ENCODE data around the gene CNPY1. TPM values are rescaled to one million over a fixed set of nuclear protein-coding genes. Genes with fewer than 3 reads are reported as not detected.
"Not testable (repeated sequence)": the region's sequence is repeated elsewhere in the genome, so short reads cannot be mapped to it uniquely, and the experiment has no call there.

CNPY1 gene
- total RNA-seq, 1 experiment from 2014 or later = not detected

DNA sequence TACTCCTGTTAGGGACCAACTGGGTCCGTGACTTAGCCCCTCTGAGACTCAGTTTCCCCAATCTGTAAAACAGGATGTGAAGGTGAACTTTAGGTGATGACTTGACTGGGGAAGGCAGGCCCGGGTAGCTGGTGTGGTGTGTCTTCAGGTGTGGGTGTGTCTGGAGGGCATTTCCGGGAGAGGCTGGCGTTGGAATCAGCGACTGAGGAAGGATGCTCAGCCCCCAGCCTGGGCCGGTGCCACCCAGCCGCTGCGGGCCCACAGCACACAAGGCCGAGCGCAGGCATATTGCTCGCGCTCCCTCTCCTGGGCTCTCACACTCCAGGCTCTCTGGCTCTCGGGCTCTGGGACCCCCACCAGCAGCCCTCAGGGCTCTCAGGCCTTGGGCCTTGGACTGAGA lies 31.7 kb upstream of the CNPY1 start:
- DNase-seq (ENCODE audit: low read depth) = no peak

DNA sequence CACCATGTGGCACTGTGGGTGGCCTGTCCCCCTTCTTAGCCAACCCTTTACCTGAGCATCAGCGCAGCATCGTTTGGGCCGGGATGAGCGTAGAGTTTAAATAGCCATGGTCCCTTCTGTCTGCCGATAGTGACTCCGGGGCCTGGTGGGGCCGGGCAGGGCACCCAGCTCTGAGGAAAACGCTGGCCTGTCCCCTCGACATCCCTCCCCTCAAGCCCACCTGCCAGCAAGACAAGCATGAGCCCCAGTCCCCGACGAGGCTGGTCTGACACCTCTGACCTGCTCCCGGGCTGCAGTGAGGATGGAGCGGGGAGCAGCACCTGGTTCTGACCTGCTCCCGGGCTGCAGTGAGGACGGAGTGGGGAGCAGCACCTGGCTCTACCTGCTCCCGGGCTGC lies 31.1 kb upstream of the CNPY1 start:
- DNase-seq (ENCODE audit: low read depth) = no peak

- no peak for DNase-seq (ENCODE audit: low read depth)
Measured at GRCh38 chr7:155576900-155577508, 30.6 kb upstream of the CNPY1 start.

DNA sequence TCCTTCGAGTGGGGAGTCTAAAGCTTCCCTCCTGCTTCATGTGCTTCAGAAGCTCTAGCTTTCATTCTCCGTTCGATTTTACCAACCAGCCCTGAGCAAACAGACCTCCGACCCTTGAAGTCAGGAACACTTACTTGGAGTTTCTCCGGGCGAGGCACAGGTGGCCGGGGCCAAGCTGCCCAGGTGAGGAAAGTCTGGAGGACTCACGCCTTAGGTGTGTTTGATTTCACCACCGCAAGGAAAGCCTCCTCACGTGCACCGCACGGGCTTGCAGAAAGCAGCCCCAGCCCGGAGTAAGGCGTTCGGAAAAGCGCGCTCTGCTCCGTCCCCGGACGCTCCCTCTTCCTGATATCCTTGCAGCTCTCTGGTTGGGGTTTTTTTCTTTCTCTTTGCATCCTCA lies 30.1 kb upstream of the CNPY1 start:
- no peak for DNase-seq (ENCODE audit: low read depth)

DNA sequence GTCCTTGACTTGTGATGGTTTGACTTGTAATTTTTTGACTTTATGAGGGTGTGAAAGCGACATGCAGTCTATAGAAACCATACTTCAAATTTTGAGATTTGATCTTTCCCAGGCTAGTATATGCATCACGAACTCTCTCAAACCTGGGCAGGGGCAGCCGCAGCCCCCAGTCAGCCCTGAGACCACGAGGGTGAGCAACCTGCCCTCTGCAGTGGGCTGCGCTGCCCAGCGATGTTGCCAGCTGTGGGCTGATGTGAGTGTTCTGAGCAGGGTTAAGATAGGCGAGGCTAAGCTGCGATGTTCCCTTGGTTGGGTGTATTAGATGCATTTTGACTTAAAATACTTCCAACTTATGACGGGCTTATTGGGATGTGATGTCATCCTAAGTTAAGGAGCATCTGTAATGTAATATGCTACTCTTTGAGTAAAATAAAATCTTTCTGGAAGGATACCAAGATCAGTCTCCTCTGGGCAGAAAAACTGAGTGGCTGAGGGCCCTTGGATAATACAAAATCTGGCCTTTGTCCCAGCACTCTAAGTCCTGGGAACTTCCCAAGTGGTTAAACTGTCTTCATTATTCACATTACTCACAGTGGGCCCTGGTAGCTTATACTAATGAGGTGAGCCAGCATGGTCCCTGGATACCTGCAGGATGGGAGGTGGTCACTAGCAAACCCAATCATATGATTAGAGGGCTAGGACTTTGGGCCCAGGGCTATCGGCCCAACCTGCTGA lies 28.4 kb upstream of the CNPY1 start:
- no peak for DNase-seq (ENCODE audit: low read depth)

DNA sequence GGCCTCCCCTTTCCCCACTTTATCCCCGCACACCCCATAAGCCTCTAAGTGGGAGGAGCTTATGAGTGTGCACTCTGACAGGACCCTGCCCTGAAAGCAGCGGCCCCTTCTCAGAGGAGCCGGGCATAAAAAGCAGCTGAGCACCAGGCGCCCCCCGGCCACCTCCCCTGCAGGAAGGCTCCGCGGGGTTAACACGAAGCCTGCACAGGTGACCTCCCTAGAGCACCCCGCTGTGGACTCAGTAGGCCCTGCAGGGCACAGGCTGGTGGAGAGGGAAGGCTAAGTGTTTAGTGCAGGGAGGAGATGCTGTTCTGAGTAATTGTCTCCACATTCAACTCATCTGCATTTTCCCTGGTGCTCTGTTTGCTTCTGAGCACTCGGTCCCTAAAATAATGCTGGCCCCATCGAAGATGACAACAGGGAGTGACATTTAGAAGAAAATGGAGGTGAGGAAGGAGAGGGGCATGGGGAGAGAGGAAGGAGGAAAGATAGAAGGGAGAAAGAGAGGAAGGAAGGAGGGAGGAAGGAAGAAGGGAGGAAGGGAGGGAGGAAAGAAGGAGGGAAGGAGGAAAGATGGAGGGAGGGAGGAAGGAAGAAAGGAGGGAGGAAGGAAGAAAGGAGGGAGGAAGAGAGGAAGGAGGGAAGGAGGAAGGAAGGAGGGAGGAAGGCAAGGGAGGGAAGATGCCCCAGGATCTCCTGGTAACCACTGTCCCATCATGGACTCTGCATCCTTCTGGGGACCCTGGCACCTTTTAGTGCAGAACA lies 25.4 kb upstream of the CNPY1 start:
- no peak for DNase-seq (ENCODE audit: low read depth)

- DNase-seq (ENCODE audit: low read depth) = no peak
Measured at GRCh38 chr7:155570991-155571390, 24.6 kb upstream of the CNPY1 start.

DNA sequence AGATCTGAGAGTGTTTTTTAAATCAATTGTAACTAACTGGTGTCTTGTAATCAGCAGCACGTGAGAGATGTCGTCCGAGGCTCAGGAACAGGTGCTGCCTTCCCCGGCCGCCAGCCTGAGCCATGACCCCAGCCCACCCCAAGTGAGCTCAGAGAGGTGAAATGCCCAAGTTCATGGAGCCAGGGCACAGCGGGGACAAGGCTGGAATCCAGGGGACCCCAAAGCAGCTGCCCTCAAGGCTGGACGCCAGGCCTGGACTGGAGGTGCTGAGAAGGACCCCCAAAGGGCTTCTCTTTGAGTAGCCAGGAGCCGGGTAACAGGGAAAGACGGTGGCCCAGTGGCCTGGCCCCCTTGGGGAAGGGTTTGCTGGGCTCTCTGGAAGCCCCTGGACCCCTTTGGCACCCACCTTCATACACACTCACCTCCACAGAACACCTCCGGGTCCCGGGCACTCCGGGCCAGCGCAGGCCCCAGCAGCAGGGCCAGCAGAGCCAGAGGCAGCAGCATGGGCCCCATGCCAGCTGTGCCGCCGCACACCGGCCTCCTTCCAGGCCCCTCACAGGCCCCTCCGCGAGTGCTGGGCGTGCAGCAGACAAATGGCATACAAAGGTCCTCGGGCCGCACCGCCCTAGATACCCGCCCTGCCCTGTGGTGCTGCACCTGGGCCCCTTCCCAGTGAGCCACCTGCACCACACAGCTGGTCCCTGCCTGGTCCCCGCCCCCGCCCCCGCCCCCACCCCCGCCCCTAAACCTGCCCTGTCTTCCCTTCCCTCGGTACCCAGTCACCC lies 24.0 kb upstream of the CNPY1 start:
- DNase-seq (ENCODE audit: low read depth) = no peak

DNA sequence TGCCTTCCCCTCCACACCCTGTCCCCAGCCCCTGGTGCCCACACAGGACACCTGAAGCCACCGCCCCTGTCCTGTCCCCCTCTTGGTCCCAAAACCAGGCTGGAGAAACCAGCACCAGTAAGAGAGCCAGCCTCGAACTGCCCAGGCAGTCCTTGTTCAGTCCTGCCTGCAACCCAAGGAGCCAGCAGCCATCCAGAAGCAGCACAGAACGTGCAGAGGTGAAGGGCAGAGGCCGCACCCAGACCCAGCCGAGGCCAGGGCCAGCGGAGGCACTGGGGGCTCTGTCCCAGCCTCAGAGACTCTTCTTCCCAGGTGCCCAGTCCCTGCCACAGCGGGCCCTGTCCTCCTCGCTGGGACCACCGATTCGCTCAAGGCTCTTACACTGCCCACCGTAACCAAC lies 23.3 kb upstream of the CNPY1 start:
- no peak for DNase-seq (ENCODE audit: low read depth)

DNA sequence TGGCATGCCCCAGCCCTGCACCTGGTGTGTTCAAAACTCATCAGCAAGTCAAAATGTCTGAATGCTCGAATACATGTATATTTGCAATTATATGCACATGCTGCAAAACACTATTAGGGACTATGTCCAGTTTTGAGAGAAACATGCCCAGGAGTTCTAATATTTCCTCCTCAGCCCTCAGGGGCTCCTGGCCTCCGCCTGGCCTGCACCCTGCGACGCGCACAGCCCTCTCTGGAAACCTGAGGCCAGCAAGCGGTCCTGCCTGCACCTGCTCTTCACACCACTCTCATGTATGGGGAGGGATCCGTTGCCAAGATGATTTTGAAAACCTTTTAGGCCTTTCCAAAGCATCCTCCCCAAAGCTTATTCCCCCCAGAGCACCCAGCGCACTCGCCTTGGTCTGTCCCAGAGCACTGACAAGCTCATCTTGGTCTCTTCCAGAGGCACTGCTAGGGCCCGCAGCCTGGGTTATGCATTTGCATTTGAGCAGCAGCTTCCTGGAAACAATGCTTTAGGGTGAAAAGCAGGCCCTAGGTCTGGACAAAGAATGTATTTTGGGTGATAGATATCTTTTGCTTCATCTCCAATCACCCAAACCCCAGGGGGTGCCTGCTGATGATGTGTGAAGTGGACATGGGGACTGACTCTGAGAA lies 22.6 kb upstream of the CNPY1 start:
- no peak for DNase-seq (ENCODE audit: low read depth)

GRCh38 chr7:155568333-155568660 lies 21.9 kb upstream of the CNPY1 start:
- no peak for DNase-seq (ENCODE audit: low read depth)

DNA sequence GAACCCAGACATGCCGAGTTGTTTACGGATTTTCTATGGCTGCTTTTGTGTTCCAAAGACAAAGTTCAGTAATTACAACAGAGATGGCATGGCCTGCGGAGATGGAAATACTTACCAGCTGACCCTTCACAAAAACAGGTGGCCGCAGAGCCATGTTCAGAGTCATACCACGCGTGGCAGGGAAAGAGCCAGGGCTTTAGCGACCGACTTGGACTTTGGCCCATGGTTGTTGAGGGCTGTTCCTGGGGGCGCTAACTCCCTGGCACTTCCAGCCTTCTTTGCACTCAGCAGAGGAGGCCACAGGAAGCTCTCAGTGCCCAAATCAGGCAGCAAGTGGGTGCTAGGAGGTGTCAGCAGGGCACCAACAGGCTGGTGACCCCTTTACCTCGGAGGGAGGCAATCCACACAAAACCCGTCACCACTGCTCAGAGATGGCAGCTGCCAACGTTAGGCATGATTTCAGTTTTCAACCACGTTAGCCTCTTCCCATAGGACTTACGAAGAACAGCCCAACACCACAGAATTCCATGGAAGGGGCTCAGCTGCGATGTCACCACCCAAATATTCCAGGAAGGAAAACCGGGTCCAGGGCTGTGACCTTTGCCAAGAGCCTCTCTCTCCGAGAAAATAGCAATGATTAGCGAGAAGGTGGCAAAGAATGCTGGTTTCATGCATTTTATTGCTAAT lies 21.4 kb upstream of the CNPY1 start:
- DNase-seq (ENCODE audit: low read depth) = no peak

DNA sequence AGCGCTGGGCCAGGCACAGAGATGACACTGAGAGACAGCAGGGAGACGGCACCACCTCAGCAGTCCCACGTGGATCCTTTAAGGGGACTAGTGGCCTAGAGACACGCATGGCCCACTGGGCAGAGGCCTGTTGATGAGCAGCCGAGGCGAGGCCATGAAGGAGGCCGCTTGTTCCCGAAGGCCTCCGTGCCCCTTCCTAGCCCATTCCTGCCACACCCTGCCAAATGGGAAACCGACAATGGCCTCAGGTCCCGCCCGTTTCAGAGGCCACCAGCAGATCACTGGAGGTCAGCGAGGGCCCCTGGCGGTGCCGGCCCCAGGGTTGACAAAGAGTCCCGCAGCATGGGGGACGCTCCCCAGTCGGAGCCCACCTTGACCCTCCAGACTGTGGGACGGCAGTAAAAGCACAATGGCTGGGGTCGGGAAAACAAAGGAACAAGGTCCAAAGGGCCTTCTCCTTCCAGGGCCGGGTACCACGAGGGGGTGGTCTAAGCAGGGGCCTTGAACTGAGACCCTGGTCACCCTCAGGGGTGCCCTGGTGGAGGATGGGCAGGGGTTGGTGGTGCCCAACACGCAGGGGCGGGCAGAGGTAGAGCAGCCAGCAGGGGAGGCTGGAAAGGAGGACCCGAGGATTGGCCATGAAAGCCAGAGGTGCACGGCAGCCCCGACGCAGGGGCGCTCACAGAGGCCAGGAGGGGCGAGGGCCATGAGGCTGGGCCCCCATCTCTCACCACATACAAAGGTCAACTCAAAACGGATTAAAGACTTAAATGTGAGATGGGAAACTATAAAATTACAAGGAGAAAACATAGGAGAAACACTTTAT lies 19.9 kb upstream of the CNPY1 start:
- no peak for DNase-seq (ENCODE audit: low read depth)

DNA sequence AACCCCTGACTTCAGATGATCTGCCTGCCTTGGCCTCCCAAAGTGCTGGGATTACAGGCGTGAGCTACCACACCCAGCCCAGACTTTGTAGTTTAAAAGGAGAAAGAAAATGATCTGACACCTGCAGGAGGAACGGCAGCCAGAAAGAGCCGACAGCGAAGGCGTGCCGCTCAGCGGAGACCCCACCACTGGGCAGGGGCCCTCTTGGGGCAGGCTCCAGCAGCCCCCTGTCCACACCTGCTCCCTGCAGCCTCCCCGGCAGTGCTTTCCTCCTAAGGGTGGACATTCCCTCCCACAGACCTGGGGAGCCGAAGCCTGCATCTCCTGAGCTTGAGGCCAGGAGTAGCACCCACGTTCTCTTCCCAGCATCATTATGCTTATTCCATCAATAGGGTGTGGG lies 19.2 kb upstream of the CNPY1 start:
- DNase-seq (ENCODE audit: low read depth) = no peak

GRCh38 chr7:155562976-155563375 lies 16.6 kb upstream of the CNPY1 start:
- DNase-seq (ENCODE audit: low read depth) = not testable (repeated sequence)

GRCh38 chr7:155562106-155562505 lies 15.7 kb upstream of the CNPY1 start:
- DNase-seq (ENCODE audit: low read depth) = no peak

GRCh38 chr7:155560982-155561686 lies 14.8 kb upstream of the CNPY1 start:
- DNase-seq (ENCODE audit: low read depth) = no peak

DNA sequence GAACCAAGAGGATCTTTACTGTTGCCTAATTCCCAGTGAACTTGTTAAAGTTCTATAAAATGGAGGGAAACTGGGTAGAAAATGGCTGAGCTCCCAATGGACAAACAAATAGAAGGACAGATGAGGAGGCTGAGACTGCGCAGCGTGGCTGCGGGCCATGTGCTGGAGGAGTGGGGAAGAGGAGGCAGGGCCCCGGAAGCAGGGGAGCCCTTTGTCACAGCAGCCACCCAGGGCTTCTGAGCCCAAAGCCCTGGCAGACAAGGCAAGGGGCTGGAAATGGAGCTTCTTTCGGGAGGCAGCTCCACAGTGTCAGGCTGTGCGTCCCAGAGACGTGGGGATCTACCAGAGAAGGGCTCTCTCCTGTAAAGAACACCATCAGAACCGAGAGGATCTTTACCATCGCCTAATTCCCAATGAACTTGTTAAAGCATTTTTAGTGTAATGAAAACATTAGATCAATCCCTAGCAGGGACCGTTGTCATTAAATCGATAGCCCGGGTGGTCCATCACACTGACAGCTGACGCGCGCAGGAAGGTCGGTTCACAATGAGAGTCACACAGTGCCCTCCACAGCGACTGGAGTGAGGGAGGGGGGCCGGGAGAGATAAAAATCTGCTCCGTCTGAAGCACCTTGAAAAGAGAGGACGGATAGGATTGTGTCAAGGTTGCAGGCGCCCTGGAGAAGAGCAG lies 14.0 kb upstream of the CNPY1 start:
- no peak for DNase-seq (ENCODE audit: low read depth)

DNA sequence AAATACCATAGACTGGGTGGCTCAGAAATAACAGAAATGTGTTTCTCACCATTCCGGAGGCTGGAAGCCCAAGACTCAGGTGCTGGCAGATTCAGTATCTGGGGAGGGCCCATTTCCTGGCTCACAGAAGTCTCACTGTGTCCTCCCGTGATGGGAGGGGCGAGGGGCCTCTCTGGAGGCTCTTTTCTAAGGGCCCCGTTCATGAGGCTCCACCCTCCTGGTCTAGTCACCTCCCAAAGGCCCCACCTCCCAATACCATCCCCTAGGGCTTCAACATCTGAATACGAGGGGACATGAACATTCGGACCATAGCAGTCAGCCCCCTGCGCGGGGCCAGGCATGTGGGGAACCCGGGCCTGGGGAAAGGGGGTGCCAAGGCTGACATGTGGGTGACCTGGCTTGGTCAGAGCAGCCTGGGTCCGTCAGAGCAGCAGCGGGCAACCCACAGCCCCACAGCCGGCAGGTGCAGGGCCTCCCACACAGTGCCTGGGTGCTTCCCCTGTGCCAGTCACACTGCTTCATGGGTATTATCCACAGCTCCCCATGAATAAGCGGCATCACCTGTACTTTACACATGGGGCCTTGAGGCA lies 13.3 kb upstream of the CNPY1 start:
- no peak for DNase-seq (ENCODE audit: low read depth)

Data from RPMI7951 (cell line).